GM10266 (cell line): ENCODE results near the gene CAMK2B.
"Not testable (repeated sequence)": the region's sequence is repeated elsewhere in the genome, so short reads cannot be mapped to it uniquely, and the experiment has no call there.

Experiments used
- DNase-seq: peaks from one replicate; pipeline ENCODE4 v3.0.0; 2012; ENCODE audit errors: extremely low spot score
- TF ChIP-seq, protein P1 (sequence below): IDR thresholded peaks from 2 replicates; pipeline ENCODE4 v1.5.1; 2012; ENCODE audit warnings: mild to moderate bottlenecking, low read depth; ENCODE audit not compliant: control insufficient read depth, insufficient read depth; ENCODE audit errors: missing control alignments

The CAMK2B gene

DNA sequence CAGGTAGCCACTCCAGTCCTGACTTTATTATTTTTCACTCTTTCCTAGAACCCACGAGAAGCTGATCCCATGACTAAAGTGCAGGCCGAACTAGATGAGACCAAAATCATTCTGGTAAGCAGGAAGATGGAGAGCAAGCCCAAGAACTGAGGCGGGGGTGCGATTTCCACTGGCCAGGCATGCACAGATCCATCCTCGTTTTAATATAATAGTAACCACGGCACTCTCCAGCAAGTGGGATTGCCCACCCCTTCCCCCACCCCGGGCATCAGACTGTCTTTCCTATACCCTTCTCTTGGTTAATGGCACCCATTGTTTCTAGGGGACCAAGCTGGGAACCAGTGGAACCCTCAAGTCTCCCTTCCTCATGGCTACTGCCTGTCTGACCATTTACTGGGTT, 117.3 kb downstream of the CAMK2B start:
- TF ChIP-seq, protein P1, sequence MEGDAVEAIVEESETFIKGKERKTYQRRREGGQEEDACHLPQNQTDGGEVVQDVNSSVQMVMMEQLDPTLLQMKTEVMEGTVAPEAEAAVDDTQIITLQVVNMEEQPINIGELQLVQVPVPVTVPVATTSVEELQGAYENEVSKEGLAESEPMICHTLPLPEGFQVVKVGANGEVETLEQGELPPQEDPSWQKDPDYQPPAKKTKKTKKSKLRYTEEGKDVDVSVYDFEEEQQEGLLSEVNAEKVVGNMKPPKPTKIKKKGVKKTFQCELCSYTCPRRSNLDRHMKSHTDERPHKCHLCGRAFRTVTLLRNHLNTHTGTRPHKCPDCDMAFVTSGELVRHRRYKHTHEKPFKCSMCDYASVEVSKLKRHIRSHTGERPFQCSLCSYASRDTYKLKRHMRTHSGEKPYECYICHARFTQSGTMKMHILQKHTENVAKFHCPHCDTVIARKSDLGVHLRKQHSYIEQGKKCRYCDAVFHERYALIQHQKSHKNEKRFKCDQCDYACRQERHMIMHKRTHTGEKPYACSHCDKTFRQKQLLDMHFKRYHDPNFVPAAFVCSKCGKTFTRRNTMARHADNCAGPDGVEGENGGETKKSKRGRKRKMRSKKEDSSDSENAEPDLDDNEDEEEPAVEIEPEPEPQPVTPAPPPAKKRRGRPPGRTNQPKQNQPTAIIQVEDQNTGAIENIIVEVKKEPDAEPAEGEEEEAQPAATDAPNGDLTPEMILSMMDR: no peak
- DNase-seq: no peak

DNA sequence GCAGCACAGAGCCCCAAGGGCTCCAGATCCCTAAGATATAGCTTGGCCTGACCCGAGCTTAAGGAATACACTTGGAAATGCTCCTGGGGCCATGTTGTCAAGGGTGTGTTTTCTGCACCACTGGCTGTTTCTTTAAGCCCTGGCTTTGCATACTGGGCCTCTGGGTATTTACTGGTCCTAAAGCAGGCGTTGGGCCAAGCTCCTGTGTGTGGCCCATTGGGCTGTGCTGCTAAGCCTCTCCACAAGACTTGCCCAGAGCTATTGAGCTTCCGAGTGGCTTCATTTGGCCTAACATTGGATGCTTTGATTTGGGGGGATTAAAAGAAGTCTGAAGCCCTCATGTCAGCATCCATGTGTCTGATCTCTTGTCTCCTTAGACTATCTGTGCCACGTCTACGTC, 119.4 kb downstream of the CAMK2B start:
- TF ChIP-seq, protein P1: no peak
- no peak for DNase-seq

GRCh38 chr7:44201813-44202212, 123.6 kb downstream of the CAMK2B start:
- TF ChIP-seq, protein P1: no peak
- no peak for DNase-seq

DNA sequence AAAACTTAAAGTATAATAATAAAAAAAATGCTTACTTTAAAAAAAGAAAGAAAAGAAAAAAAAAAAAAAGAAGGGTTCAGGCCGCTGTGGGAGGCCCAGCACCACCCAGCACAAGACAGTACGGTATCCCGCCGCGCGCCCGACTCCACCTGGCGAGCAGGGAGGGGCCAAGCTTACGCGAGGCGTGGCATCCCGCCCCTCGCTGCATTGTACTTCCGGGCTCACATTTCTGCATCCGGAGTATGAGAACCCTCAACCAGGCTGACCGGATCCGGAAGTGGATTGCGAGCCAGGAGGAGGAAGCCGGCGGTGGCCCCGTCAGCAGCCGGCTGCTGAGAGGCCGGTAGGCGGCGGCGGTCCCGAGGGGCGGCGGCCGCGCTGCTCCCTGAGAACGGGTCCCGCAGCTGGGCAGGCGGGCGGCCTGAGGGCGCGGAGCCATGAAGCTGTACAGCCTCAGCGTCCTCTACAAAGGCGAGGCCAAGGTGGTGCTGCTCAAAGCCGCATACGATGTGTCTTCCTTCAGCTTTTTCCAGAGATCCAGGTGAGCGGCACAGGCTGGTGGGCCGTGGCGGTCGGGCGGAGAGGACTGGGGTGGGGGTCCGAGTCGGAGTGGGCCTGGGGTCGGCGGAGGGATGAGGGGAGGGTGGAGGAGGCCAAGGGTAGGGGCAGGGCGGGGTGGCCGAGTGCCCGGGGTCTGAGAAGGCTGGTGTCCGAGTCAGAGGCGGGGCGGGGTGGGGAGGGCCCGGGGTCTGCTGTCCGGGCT, 124.5 kb downstream of the CAMK2B start, which contains the start of gene YKT6:
TSS of gene YKT6 (plus strand) at position 280 of the 763 bp plus-strand sequence. CDS start at position 438, 158 bp downstream.
- DNase-seq: peak; percentile 99
- TF ChIP-seq, protein P1: peak; percentile 41

- DNase-seq: not testable (repeated sequence)
Measured at GRCh38 chr7:44200163-44200562, 125.2 kb downstream of the CAMK2B start.

- TF ChIP-seq, protein P1: no peak
- no peak for DNase-seq
Measured at GRCh38 chr7:44197474-44197873, 127.9 kb downstream of the CAMK2B start.

GRCh38 chr7:44196450-44196872, 128.9 kb downstream of the CAMK2B start:
- DNase-seq: peak; percentile 69
- TF ChIP-seq, protein P1: peak; percentile 72
